ENCODE results near the gene REPIN1.

Gene REPIN1

GRCh38 chr7:150361807-150362621, 6.6 kb upstream of the REPIN1 start:
- DNase-seq = no peak

- no peak for DNase-seq
Observed at GRCh38 chr7:150363370-150363769, 5.3 kb upstream of the REPIN1 start.

- DNase-seq = no peak
Observed at GRCh38 chr7:150363872-150364271, 4.8 kb upstream of the REPIN1 start.

GRCh38 chr7:150365194-150365593, 3.4 kb upstream of the REPIN1 start:
- no peak for DNase-seq

- DNase-seq = no peak
Observed at GRCh38 chr7:150365673-150366398, 2.8 kb upstream of the REPIN1 start.

GRCh38 chr7:150367677-150368095, 936 bp upstream of the REPIN1 start:
- no peak for DNase-seq

GRCh38 chr7:150368884-150369747, 494 bp downstream of the REPIN1 start:
- peak; percentile 31 for DNase-seq

- DNase-seq = no peak
Observed at GRCh38 chr7:150369748-150370501, 1.3 kb downstream of the REPIN1 start.

GRCh38 chr7:150370612-150371071, 2.0 kb downstream of the REPIN1 start:
- DNase-seq = no peak

- no peak for DNase-seq
Observed at GRCh38 chr7:150371131-150371995, 2.7 kb downstream of the REPIN1 start.

- no peak for DNase-seq
Observed at GRCh38 chr7:150371996-150372270, 3.3 kb downstream of the REPIN1 start.

GRCh38 chr7:150372271-150373048, 3.8 kb downstream of the REPIN1 start:
- no peak for DNase-seq

- DNase-seq = no peak
Observed at GRCh38 chr7:150373049-150373801, 4.6 kb downstream of the REPIN1 start.

- DNase-seq = no peak
Observed at GRCh38 chr7:150374026-150374425, 5.4 kb downstream of the REPIN1 start.

- DNase-seq = no peak
Observed at GRCh38 chr7:150374472-150374871, 5.8 kb downstream of the REPIN1 start.

GRCh38 chr7:150375662-150376521, 7.3 kb downstream of the REPIN1 start:
- no peak for DNase-seq

GRCh38 chr7:150376560-150376959, 7.9 kb downstream of the REPIN1 start:
- no peak for DNase-seq

- no peak for DNase-seq
Observed at GRCh38 chr7:150377196-150377595, 8.6 kb downstream of the REPIN1 start.

- DNase-seq = no peak
Observed at GRCh38 chr7:150377635-150378034, 9.0 kb downstream of the REPIN1 start.

Data from T1000 (cell line).